Fibroblast of villous mesenchyme (primary cell): ENCODE measurements around the gene LILRA5. TPM values are rescaled to one million over a fixed set of nuclear protein-coding genes. Genes with fewer than 3 reads are reported as not detected.

Source experiments
- DNase-seq: peaks from one replicate; pipeline ENCODE4 v3.0.0-alpha.2; 2010; ENCODE audit warnings: low read depth
- H3K4me3 ChIP-seq: 2 replicates; pipeline ENCODE4 v1.5.1; 2011; ENCODE audit warnings: low read depth, mild to moderate bottlenecking, low read length
- total RNA-seq: library from RNA; depleted of rRNA; stranded (reverse); fragments of >200 nt; gene quantifications from 2 replicates; pipeline ENCODE4 v1.2.3, GENCODE V29; 2012
- TF ChIP-seq, protein P1 (sequence below): IDR thresholded peaks from 2 replicates; pipeline ENCODE4 v1.5.1; 2012; ENCODE audit warnings: low read depth, mild to moderate bottlenecking, low read length; ENCODE audit not compliant: insufficient read depth

LILRA5 gene
- total RNA-seq, 1 donor, result not detected

DNA sequence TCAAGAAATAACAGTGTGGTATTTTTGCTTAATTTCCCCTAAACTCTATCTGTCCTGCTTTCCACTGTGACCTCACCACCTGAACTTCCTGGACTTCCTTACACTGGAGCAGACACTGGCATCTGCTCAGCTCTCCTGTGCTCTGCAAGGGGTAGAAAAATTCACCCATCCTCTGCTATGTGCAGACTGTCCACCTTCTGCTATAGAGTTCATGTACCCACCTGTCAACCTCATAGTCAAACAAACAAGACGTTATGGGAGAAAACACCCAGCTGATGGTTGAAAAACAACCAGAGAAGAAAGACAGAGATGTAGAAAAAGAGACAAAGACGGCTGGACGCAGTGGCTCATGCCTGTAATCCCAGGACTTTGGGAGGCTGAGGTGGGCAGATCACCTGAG lies 39.6 kb upstream of the LILRA5 start:
- DNase-seq, result no peak
- TF ChIP-seq, protein P1, sequence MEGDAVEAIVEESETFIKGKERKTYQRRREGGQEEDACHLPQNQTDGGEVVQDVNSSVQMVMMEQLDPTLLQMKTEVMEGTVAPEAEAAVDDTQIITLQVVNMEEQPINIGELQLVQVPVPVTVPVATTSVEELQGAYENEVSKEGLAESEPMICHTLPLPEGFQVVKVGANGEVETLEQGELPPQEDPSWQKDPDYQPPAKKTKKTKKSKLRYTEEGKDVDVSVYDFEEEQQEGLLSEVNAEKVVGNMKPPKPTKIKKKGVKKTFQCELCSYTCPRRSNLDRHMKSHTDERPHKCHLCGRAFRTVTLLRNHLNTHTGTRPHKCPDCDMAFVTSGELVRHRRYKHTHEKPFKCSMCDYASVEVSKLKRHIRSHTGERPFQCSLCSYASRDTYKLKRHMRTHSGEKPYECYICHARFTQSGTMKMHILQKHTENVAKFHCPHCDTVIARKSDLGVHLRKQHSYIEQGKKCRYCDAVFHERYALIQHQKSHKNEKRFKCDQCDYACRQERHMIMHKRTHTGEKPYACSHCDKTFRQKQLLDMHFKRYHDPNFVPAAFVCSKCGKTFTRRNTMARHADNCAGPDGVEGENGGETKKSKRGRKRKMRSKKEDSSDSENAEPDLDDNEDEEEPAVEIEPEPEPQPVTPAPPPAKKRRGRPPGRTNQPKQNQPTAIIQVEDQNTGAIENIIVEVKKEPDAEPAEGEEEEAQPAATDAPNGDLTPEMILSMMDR, result no peak
- H3K4me3 ChIP-seq, result no peak overlapping the region

- no peak for DNase-seq
- H3K4me3 ChIP-seq, result no peak overlapping the region
- TF ChIP-seq, protein P1, result no peak
Observed at GRCh38 chr19:54352041-54352440, 39.1 kb upstream of the LILRA5 start.

DNA sequence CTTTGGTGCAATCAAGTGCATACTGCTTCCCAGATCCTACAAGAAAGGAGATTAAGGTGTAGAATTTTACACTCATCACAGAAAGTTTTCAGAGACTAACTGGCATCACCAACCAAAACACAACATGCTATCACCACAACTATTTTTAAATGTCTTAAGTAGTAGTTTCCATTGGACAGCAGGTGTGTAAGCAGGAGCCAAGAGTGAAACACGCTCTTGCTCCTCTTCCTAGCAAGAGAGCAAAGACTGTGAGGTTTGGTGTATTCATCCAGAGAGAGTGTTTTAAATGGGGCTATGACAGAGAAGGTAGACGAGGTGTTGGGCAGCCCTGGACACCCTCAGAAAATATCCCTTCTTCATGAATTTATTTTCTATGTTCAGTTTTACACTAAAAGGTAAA lies 38.5 kb upstream of the LILRA5 start:
- TF ChIP-seq, protein P1, result no peak
- DNase-seq, result no peak
- H3K4me3 ChIP-seq, result no peak overlapping the region

DNA sequence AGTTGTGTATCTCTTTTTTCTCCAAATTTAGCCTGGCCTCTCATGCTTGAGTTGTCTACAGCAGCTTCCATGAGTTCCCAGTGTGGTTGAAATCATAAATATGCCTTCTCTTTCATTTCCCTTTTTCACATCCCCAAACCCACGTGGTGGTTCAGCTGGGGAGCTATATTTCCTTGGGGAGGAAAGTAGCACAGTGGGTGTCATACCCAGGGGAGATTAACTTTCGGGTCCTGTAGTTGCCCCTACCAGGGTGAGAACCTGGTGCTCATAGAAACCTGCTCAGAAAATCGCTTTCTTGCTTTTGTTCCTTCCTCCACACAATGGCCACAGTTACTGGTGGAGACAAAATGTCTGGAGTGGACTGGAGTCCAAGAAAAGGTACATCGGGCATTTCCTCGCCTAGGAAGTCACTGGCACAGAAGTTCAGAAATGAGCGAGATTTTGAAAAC lies 33.0 kb upstream of the LILRA5 start:
- H3K4me3 ChIP-seq, result no peak overlapping the region
- DNase-seq, result no peak
- TF ChIP-seq, protein P1, result no peak

- TF ChIP-seq, protein P1, result no peak
- DNase-seq, result no peak
- H3K4me3 ChIP-seq, result no peak overlapping the region
Observed at GRCh38 chr19:54343868-54344267, 30.9 kb upstream of the LILRA5 start.

GRCh38 chr19:54341295-54341694 lies 28.3 kb upstream of the LILRA5 start:
- no peak overlapping the region for H3K4me3 ChIP-seq
- TF ChIP-seq, protein P1, result no peak
- DNase-seq, result no peak

GRCh38 chr19:54339646-54340358 lies 26.8 kb upstream of the LILRA5 start:
- no peak overlapping the region for H3K4me3 ChIP-seq
- TF ChIP-seq, protein P1, result no peak
- no peak for DNase-seq
